NOMO-1 treated with dmso at 0.1 percent for 144 hours (cell line): ENCODE data around the gene RBMX2.
"Not testable (repeated sequence)": the region's sequence is repeated elsewhere in the genome, so short reads cannot be mapped to it uniquely, and the experiment has no call there.

Source experiments
- DNase-seq: peaks from one replicate; lab custom pipeline; 2025; ENCODE audit not compliant: unreplicated experiment; lab: John Stamatoyannopoulos, UW

RBMX2 gene, protein sequence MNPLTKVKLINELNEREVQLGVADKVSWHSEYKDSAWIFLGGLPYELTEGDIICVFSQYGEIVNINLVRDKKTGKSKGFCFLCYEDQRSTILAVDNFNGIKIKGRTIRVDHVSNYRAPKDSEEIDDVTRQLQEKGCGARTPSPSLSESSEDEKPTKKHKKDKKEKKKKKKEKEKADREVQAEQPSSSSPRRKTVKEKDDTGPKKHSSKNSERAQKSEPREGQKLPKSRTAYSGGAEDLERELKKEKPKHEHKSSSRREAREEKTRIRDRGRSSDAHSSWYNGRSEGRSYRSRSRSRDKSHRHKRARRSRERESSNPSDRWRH

DNA sequence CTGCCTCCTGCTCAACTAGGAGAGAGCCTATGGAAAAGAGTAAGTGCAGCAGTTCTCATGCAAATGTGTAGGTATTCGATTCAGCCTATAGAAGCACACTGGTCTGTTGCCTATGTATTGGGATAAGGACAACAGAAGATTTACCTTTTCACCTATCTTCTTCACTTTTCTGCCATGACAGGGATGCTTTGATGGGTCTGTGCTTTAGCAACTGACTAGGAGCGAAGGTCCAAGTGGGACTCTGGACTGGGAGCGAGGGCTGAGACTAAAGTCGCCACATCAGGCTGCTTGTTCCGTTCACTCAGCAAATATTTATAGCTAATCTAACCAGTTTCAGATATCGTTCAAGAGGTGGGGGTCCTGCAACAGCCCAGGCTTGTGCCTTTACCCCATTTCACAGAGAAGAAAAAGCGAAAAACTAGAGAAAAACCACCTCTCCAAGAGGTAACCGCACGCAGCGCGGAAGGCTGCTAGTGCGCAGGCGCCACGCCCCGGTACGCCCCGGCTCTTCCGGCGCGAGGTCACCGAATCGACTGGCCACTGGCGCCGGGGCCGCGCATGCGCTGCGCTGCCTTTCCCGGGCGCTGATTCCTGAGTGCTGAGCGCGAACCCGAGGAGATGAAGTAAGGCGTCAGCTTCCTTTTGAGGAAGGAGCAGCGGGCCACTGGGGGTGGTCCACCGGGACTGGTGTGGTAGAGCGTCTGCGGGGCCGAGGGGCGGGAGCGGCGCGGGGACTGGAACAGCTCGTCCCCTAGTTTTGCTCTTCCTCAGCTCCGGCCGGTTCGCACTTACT lies at the start of gene RBMX2:
TSS of gene RBMX2 (plus strand) at position 573 of the 793 bp plus-strand sequence. CDS start at position 619, 46 bp downstream.
- DNase-seq: peak; percentile 65

DNA sequence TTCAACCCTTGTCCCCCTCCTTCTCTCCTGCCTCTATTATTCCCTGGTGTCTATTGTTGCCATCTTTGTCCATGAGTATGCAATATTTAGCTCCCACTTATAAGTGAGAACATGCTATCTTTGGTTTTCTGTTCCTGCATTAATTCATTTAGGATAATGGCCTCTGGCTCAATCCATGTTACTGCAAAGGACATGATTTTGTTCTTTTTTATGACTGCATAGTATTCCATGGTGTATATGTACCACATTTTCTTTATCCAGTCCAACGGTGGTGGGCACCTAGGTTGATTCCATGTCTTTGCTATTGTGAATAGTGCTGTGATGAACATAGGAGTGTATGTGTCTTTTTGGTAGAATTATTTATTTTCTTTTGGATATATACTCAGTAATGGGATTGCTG lies 49.7 kb upstream of the RBMX2 start:
- DNase-seq: not testable (repeated sequence)

DNA sequence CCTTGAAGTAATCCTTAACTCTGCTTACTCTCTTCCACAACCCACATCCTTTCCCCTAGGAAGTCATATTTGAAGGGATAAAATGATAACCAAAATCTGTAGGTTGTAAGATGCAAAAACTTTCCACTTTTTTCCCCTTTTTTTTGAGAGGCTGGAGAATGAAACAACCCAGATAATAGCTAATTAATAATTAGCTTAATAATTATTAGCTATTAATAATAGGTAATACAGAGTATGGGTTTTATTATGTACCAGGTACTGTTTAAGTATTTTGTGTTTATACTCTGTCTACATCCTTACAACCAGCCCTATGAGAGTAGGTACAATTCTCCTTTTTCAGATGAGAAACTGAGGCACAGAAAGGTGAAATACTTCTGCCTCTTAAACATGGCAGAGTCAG lies 25.7 kb upstream of the RBMX2 start:
- DNase-seq: no peak

DNA sequence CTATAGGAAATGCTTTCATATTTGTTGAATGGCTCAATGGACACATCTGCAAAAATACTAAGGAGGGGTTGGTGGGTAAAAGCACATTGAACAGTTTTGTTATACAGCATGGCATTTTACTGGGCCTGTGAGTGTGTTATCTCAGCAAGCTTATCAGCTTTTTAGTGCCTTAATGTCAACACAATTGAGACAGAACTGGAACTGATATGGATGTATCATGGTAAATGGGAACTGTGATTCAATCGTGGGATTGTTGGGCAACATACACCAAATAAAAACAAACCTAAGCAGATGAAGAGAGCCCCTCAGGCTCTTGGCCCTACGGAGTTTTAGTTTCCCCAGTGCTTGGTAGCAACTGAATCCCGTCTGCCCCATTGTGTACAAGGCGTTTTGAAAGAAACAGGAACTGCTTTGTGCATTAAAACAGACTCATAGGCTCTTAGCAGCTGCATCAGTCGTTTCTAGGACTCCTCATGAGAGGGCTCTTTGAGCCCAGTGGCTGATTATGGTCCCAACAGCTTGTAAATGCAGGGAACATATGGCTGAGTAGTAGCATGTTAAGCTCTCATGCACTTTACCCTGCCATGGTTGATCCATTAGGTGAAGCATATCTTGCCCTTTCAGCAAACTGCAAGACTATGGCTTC lies 23.6 kb upstream of the RBMX2 start:
- DNase-seq: no peak

DNA sequence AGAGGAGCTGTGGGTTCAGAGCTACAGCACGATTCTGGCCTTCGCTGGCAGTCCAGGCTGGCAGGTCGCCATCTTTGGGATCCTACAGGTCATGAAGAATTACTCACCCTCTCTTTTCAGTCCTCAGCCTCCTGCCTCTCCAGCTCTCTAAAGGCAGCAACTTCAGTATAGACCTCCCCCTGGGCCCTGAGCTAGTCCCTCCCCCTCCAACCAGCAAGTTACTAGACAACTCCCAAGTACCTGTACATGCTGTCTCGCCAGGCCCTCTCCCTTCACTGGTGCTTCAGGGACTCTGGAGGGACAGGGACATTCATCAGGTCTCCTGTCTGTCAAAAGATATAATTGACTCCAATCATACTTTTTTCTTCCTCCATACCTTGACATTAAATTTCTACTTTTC lies 16.3 kb upstream of the RBMX2 start, which contains the start of gene GPR119:
TSS of gene GPR119 (minus strand) at position 155 of the 400 bp plus-strand sequence. CDS start 227 bp downstream, outside the sequence.
- no peak for DNase-seq

DNA sequence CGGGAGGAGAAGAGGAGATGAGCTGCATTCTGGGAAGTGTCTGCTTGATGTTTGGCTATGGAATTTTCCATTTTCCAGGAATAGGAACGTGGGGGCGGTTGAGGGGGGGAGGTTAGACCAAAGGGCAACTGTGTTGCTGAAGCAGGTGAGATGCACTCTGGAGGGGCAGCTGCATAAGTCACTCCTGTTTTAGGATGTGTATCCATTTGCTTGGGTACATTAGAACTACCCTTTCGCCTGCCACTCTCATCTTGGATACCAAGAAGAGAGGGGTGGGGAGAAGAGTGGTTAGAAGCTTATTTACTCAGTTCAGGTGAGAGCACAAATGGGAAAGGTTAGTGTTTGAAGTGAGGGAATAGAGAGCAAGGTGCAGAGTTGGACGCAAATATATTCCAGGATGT lies 15.4 kb upstream of the RBMX2 start:
- DNase-seq: no peak

DNA sequence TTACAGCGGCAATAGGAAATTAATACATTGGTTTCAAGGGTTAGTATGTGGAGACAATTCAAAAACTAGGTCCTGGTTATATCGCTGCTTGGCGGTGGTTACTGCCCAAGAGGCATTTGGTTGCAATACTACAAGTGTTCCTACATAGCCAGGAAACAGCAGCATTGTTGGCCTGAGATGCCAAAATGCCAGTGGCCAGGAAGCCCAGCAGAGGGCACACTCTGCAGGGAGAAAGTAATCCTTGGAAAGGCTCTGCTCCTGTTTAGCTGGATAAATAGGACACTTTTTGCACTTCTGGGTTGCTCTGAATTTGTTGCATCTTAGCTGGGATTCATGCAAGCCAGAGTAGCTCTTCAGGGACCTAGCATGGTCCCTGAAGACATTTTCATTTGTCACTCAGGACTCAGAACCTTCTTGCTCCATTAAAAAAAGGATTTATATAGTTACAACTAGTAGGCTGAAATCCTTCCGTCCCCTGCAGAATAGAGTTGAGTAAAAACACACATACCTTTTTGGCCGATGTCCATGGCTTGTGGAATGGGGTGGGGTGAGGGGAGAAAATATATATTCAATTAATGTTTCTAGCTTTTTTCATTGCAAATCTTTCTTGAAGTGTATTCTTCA lies 8.2 kb upstream of the RBMX2 start:
- DNase-seq: no peak

DNA sequence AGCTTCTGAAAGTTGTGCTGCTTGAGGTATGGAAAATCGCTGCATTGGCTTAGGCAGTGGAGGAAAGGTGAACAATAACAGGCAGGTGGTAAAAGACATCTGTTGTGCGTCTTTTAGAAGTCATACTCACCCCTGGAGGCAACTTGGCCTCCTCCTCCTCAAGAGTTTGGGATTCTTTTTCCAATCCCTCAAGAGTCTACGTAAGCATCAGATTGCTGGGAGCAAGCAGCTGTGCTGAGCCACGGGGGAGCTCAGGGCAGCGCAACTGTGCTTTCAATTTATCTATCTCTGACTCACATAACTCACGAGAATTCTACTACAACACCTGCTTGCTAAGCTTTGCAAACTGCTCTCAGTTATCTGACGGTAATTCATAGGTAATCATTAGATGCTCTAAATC lies 6.4 kb upstream of the RBMX2 start:
- no peak for DNase-seq

DNA sequence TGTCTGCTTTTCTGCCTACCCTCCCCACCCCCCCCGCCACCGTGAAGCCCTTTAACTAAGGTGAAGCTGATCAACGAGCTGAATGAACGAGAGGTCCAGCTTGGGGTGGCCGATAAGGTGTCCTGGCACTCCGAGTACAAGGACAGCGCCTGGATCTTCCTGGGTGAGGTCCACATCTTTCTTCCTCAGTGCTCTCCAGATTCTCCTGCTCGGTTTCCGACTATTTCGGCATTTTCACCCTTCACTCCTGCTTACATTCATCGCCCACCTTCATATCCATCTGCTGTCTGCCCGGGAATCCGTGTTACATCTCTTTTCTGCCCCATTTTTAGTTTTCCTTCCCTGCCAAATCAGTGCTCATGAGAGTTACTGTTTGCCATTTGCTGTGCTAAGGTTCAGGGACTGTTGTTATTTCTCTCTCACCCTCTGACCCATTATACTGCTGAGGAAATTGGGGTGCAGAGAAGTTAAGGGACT lies 459 bp downstream of the RBMX2 start:
- no peak for DNase-seq

DNA sequence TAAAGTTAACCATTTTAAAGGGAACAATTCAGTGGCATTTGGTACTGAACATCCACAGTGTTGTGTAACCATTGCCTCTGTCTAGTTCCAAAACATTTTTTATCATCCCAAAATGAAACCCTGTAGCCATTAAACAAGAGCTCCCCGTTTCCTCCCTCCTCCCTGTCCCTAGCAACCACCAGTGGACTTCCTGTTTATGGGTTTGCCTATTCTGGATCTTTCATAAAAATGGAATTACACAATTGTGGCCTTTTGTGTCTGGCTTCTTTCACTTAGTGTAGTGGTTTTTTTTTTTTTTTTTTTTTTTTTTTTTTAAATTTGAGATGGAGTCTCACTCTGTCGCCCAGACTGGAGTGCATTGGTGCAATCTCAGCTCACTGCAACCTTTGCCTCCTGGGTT lies 11.6 kb downstream of the RBMX2 start:
- DNase-seq: peak; percentile 3

DNA sequence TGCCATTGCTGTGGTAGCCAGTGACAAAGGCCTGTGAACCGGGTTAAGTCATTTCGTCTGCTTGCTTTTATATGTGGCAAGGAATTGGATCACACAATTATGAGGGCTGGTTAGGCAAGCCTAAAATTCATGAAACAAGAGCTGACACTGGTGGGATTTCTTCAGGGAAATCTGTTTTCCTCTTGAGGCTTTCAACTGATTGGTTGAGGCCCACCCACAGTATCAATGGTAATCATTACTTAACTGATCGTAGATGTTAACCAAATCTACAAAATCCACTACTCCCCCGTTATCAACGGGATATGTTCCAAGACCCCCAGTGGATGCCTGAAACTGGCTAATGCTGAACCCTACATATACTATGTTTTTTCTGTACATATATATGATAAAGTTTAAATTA lies 13.0 kb downstream of the RBMX2 start:
- no peak for DNase-seq

DNA sequence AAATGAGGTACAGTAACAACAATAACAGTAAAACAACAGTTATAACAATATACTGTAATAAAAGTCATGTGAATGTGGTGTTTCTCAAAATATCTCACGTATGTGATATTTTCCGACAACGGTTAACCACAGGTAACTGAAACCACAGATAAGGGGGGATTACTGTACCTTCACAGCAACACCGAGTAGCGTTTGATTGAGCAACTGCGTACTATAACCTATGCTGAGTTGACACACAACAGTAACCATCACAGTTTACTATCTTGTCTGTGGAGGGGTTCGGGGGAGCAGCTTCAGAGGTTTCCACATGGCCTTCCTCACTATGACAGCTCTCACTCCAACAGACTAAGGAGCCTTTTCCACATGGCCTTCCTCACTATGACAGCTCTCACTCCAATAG lies 13.4 kb downstream of the RBMX2 start:
- no peak for DNase-seq

DNA sequence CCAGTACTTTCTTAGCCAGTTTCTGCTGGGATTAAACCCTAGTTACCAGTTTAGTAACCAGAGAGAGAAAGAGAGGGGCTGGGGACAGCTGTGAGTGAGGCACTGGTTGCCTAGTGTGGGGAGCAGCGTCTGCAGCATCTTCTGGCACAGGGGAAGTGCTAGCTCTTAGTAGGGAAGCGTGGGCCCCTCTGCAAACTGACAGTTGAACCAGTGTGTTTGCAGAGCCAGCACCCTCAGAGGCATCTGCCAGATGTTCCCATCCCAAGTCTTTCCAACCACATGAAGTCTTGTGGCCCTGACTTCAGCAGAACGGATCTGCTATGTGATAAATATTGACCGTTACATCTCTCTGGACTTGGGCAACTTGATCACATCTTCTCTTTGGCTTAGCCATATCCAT lies 15.0 kb downstream of the RBMX2 start:
- no peak for DNase-seq

DNA sequence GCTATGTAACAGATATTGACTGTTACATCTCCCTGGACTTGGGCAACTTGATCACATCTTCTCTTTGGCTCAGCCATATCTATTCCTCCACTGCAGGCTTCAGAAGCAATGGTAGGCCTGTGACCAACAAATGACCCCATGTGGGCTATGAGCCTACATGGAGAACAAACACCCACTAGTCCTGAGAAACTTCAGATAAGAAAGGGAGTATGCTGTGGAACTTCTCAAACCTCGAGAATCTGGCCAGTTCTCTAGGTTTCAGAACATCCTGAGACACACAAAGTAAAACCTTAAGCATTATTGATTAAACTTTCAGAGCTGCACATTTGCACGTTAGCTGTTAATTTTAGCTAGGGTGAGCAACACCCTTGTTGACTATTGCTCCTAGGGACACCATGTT lies 16.3 kb downstream of the RBMX2 start:
- DNase-seq: no peak

DNA sequence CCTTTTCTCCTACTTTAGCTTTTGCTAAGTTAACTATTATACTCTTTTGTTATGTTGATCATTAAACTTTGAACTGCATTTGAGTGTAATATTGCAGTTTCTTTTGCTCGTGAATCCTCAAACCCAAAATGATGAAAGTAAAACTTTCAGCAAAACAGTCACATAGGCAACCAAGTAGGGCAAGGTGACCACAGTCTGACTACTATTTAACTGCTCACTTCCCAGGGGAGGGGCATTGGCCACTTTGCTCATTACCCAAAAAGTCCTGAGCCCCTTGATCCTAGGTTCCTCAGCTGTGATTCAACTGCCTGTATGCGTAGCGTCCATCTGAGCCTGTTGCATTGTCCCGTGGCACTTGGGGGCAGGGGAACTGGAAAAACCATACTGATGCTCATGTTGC lies 17.0 kb downstream of the RBMX2 start:
- no peak for DNase-seq

DNA sequence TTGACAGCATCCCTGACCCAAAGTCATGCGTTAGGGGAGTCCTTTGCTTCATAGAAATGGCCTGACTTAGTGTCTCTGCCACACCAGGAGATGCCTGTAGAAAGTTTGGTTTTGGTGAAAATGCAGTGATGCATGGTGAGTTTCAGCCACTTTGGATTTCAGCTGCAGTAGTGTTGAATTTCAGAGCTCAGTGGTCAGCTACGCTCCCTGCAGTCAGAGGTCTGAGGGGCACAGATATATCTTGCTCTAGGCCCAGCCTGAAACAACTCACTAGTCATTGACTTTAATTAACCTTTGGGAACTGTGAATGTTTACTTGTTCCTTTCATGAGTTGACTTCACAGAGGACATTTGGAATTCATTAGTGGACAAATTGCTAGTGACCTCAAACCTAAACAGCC lies 17.5 kb downstream of the RBMX2 start:
- no peak for DNase-seq

DNA sequence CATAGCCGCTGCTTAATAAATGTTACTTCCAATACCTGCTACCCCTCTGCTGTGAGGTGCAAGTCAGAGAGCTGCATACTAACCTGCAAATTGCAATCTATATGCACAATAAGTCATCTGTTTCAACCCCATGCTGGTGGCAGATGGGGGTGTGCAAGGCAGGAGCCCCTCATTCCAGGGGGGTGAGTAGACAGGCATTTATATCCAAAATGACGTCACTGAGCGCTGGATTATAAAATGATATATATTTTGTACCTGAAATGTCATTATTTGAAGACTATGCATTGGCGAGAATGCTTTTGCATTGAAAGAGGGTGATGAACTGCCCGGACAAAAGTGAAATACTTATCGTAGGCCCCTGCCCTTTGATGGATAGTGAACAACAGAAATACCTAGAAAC lies 24.7 kb downstream of the RBMX2 start:
- no peak for DNase-seq

DNA sequence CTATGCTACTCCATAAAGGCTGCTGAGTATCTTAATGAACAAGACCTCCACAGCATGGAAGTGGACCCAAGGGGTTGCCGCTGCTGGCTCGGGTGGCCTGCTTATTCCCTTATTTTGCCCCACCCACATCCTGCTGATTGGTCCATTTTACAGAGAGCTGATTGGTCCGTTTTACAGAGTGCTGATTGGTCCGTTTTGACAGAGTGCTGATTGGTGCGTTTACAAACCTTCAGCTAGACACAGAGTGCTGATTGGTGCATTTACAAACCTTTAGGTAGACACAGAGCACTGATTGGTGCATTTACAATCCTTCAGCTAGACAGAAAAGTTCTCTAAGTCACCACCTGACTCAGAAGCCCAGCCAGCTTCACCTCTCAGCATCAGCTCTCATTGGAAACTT lies 27.4 kb downstream of the RBMX2 start:
- DNase-seq: not testable (repeated sequence)

DNA sequence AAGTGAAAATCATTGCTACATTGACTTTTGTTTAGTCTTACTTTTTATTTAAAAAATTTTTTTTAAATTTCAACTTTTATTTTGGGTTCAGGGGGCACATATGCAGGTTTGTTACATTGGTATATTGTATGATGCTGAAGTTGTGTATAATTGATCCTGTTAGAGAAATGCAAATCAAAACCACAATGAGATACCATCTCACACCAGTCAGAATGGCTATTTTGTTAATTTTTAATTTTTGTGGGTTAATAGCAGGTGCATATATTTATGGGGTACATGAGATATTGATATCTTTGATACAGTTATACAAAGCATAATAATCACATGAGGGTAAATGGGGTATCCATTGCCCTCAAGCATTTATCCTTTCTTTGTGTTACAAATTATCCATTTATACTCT lies 34.1 kb downstream of the RBMX2 start:
- DNase-seq: no peak

DNA sequence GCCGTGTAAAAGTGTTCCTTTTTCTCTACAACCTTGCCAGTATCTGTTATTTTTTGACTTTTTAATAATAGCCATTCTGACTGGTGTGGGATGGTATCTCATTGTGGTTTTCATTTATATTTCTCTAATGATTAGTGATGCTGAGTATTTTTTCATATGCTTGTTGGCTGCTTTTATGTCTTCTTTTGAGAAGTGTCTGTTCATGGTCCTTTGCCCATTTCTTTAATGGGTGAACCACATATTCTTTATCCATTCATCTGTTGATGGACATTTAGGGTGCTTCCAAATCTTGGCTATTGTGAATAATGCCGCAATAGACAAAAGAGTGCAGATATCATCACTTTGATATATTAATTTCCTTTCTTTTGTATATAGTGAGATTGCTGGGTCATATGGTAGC lies 36.2 kb downstream of the RBMX2 start:
- DNase-seq: not testable (repeated sequence)

DNA sequence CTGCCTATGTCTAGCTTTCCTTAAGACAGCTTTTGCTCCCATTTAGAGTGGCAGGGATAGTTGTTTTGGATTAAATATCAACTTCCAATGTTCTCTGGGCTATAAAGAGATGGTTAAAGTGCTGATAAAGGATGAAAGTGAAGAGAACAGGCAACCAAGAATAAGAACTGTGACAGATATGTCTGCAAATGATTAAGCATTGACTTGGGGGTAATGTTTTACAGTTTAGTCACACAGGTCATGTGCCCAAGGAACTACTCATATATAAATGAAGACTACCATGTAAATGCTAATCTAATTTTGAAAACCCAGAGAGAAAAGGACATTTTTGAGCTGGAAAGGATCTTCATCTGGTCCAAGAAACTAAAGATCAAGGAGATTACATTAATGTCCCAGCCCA lies 42.1 kb downstream of the RBMX2 start:
- no peak for DNase-seq
